ENCODE measurements around the gene ERG28.

Gene ERG28

DNA sequence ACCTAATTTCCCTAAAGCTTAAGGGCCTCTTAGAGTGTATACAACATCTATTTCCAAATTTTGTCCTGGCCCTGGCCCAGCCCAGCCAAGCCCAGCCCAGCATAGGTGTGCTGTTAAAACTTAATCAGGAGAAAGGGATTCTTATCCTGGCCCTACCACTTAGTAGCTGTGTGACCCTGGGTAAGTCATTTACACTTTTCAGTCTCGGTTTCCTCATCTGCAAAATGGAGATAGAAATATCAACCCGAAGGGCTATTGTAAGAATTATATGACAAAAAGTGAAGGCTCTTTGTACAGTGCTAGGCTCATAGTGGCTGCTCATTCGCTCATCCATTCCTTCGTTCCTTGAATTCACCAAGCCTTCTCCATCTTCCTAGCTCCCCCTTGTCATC lies 442 bp downstream of the ERG28 start:
- no peak for DNase-seq (ENCODE audit: low read depth, low spot score)

- DNase-seq (ENCODE audit: low read depth, low spot score) = no peak
Measured at GRCh38 chr14:75658957-75659356, 1.7 kb downstream of the ERG28 start.

DNA sequence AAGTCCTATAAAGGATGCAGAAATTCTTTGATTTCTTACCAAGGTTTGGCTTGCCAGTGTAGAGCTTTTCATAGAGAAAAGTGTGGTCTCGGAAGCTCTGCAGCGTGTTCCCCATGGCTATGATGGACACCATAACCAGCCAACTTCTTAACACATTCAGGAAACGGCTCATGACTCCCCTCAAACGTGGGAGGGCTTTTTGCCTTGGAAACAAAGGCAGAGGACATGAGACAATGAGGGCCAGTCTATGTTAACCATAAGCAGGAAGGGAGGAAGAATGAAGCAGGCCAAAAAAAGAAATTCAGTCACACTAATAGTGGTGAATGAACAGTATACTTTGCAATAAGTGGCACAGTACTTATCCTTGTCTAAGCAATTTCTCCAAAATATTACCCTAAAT lies 3.3 kb downstream of the ERG28 start:
- DNase-seq (ENCODE audit: low read depth, low spot score) = no peak

DNA sequence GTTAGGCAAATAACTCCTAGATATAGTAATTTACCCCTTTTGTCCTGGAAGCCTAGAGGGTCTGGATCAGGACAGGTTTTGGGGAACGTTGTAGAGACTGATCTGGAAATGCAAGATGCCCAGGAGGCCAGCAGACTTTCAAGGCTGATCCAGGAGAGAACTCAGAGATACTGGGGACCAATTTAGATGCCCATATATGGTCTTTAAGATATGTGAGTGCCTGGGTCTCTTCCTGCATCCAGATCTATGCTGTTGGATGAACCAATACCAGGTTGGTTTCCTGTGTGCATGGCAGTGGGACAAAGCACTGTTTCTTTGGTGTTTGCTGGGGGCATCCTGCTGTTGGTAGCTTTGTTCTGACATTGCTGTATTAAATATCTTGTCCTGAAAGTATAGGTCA lies 5.4 kb downstream of the ERG28 start:
- DNase-seq (ENCODE audit: low read depth, low spot score) = no peak

GRCh38 chr14:75654127-75654732 lies 6.4 kb downstream of the ERG28 start:
- DNase-seq (ENCODE audit: low read depth, low spot score) = no peak

DNA sequence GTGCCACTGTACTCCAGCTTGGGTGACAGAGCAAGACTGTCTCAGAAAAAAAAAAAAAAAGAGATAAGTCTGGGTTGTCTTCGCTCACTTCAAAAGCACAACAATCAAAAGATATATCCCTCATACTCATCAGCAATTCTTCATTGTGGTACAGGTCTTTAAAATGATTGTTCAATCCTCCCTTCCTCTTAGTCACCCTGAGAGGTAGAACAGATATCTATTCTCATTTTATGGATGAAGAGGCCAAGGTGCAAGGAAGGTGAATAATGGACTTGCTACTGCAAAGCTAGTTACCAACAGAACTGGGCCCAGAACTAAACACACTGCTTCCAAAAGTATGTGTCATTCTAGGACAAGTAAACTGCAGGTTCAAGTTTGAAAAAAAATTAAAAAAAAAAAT lies 7.1 kb downstream of the ERG28 start:
- DNase-seq (ENCODE audit: low read depth, low spot score) = no peak

- DNase-seq (ENCODE audit: low read depth, low spot score) = no peak
Measured at GRCh38 chr14:75650253-75651058, 10.2 kb downstream of the ERG28 start.

- no peak for DNase-seq (ENCODE audit: low read depth, low spot score)
Measured at GRCh38 chr14:75649773-75650172, 10.9 kb downstream of the ERG28 start.

DNA sequence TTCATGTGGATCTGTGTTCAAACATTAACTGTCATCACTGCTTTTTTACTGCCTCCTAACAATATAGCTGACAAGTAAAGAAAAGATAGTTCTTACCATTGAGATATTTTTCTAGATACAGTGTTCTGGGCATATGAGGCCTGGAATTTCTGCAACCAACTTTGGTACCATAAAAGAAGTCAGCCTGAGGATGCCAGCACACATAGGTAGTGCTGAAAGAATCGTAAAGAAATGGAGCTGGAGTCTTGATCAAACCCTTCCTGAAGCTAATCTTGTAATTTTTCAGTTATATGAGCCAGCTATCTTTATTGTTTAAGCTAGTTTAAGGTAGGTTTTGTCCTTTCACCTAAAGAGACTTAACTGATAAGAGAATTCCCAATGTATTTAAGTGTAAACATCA lies 11.3 kb downstream of the ERG28 start:
- DNase-seq (ENCODE audit: low read depth, low spot score) = no peak

GRCh38 chr14:75648066-75648838 lies 12.4 kb downstream of the ERG28 start:
- peak; percentile 93 for DNase-seq (ENCODE audit: low read depth, low spot score)

GRCh38 chr14:75647640-75648039 lies 13.0 kb downstream of the ERG28 start:
- DNase-seq (ENCODE audit: low read depth, low spot score) = no peak

- DNase-seq (ENCODE audit: low read depth, low spot score) = no peak
Measured at GRCh38 chr14:75646762-75647161, 13.9 kb downstream of the ERG28 start.

DNA sequence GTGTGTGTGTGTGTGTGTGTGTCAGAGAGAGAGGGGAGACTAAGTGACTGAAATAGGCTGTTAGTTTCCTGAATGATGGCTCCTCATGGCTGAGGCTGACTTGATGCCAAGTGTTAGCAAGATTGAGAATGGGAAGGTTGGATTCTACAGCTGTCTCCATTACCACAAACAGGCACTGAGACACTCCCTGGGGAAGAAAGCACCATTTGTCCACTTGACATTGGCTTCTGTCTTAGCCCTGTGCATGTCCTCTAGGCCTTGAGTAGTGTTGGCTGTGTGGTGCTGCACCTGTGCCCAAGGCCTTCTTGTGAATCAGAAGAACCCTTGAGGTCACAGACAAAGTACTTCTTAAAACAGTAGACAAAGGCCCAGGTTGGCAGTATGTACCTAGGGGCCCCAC lies 15.6 kb downstream of the ERG28 start:
- no peak for DNase-seq (ENCODE audit: low read depth, low spot score)

DNA sequence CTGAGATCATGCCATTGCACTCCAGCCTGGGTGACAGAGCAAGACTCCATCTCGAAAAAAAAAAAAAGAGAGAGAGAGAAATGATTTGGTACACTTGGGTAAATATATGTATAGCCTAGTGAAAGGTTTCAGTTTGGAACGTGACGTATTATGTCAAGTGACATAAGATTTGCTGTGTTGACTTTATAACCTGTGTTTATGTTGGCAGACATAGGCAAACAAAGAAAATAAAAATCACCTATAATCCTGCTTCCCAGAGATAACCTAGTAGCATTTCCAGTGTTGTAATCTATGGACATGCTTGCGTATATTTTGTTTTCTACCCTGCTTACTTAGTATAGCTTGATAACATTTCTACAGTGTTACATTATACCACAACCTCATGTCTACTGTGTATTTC lies 16.7 kb downstream of the ERG28 start:
- DNase-seq (ENCODE audit: low read depth, low spot score) = no peak

DNA sequence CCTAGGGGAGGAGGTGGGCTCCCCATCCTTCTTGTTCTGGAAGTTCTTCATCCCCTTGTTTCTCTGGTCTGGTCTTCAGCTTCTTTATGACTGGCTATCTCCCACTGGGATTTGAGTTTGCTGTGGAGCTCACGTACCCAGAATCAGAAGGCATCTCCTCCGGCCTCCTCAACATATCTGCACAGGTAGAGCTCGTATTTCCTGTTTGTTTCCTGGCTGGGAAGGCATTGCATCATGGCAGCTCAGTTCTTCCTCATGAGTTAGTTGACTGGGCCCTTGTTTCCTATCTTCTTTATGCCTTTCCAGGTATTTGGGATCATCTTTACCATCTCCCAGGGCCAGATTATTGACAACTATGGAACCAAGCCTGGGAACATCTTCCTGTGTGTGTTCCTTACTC lies 19.8 kb downstream of the ERG28 start:
- DNase-seq (ENCODE audit: low read depth, low spot score) = no peak

DNA sequence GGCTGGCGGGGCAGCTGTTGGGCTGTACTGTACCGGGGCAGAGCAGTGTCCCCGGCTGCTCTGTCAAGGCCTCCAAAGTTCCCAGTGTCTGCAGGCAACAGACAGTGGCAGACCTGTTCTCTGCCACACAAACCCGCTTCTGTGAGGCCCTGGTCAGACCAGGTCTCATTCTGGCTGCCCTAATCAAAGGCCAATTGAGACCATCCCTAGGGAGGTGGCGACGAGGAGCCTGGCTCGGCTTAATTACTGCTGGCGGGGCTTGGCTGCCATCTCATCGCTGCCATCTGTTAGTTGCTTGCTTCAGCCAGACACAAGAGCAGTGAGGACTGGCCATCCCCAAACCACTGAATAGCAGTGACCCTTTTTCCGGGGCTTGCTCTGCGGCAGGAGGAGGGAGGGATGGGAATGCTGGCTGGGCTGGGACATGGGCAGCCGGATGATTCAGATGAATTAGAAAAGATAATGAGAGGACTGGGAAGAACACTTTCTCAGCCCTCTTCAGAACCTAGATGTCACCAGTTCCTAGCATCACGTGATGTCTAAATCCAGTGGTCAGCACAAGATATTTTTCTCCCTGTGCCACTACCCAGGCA lies 24.5 kb downstream of the ERG28 start:
- no peak for DNase-seq (ENCODE audit: low read depth, low spot score)

DNA sequence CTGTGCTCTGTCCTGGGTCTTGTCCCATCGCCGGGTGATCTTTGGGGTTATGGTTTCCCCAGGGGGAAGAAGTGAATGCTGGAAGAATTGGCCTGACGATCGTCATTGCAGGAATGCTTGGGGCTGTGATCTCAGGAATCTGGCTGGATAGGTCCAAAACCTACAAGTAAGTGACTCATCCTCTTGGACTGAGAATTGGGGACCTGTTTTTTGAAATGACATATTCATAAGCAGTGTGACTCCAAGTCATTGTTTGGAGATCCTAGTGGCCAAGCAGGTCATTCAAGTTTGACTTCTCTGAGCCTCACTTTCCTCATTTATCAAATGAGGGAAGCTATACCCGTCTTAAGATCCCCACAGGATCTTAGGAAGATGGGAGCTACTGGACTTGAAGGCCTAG lies 25.8 kb downstream of the ERG28 start:
- no peak for DNase-seq (ENCODE audit: low read depth, low spot score)

DNA sequence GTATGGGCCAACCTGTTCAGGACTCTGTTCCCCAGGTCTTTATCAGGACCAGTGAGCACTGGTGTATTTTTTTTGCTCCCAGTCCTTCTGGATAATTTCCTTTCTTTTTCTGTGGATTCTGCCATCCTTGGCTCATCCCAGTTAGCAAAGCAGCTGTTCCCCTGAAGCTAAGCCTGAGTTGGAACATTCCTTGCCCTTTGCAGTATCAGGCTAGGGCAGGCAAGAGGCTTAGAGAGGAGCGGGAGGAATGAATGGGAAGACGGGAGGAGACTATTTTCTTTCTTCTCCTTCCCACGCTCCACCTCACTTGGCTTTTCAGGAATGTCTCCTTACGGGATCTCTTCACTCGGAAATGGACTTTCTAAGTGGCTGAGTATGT lies 29.2 kb downstream of the ERG28 start:
- no peak for DNase-seq (ENCODE audit: low read depth, low spot score)

GRCh38 chr14:75630695-75631452 lies 29.8 kb downstream of the ERG28 start:
- DNase-seq (ENCODE audit: low read depth, low spot score) = no peak

DNA sequence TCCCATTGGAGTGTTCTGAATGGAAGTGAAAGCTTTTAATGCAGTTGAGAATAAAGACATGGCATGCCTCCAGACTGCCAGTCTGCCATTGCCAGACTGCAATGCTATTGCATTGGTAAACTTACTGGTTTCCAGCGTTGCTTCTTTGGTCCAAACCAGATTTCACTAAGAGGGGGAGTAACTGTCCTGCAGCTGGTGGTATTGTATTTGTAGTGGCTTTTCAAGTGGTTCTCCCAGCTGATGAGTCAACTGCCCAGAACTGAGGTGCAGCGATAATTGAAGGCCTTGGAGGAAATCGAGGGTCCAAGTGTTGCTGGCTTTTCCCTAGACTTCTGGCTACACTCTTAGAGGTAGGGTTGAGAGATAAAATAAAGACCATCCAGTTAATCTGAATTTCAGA lies 31.9 kb downstream of the ERG28 start:
- no peak for DNase-seq (ENCODE audit: low read depth, low spot score)

DNA sequence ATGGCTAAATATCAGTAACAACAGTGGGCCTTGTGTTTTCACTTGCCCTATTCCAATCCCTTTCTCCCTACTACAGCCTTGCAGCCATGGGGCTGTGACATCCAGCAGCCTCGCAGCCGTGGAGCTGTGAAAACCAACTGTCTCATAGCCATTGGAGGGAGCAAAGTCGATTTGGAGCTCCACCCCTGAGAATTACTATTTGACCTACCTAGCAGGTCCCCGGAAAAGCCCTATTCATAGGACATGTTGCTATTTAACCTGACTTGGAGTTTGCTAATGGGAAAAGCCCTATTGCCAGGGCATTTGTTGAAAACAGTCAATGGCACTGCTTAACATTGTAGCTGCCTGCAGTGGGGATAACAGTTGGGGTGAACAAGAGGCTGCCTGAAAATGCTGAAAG lies 33.3 kb downstream of the ERG28 start:
- no peak for DNase-seq (ENCODE audit: low read depth, low spot score)

GRCh38 chr14:75626863-75627262 lies 33.8 kb downstream of the ERG28 start:
- no peak for DNase-seq (ENCODE audit: low read depth, low spot score)
